Brain pericyte (primary cell): Measurements from ENCODE around the gene CORO2B.

Experiments
- DNase-seq: peaks from one replicate; pipeline ENCODE4 v3.0.0-alpha.2; 2012; ENCODE audit warnings: low read depth, low spot score

The CORO2B gene

GRCh38 chr15:68699124-68699880 lies 120.5 kb downstream of the CORO2B start:
- no peak for DNase-seq

- DNase-seq, result no peak
These were observed 121.2 kb downstream of the CORO2B start for GRCh38 chr15:68699881-68700454.

GRCh38 chr15:68700455-68701123 lies 121.8 kb downstream of the CORO2B start:
- peak; percentile 22 for DNase-seq

GRCh38 chr15:68701886-68702285 lies 123.1 kb downstream of the CORO2B start:
- DNase-seq, result no peak

GRCh38 chr15:68704496-68705021 lies 125.8 kb downstream of the CORO2B start:
- DNase-seq, result no peak

GRCh38 chr15:68706256-68706655 lies 127.5 kb downstream of the CORO2B start:
- DNase-seq, result no peak

GRCh38 chr15:68706931-68707330 lies 128.1 kb downstream of the CORO2B start:
- DNase-seq, result no peak

- DNase-seq, result no peak
These were observed 128.6 kb downstream of the CORO2B start for GRCh38 chr15:68707386-68707785.

- DNase-seq, result no peak
These were observed 131.1 kb downstream of the CORO2B start for GRCh38 chr15:68709876-68710275.

- DNase-seq, result no peak
These were observed 131.7 kb downstream of the CORO2B start for GRCh38 chr15:68710536-68710935.

- no peak for DNase-seq
These were observed 132.6 kb downstream of the CORO2B start for GRCh38 chr15:68711406-68711805.

GRCh38 chr15:68712886-68713285 lies 134.1 kb downstream of the CORO2B start:
- no peak for DNase-seq

GRCh38 chr15:68713874-68714273 lies 135.1 kb downstream of the CORO2B start:
- DNase-seq, result no peak

- DNase-seq, result no peak
These were observed 136.3 kb downstream of the CORO2B start for GRCh38 chr15:68715111-68715510.

GRCh38 chr15:68717951-68718350 lies 139.2 kb downstream of the CORO2B start:
- DNase-seq, result no peak

- DNase-seq, result no peak
These were observed 139.7 kb downstream of the CORO2B start for GRCh38 chr15:68718468-68718867.

- DNase-seq, result no peak
These were observed 140.3 kb downstream of the CORO2B start for GRCh38 chr15:68719051-68719450.

- no peak for DNase-seq
These were observed 140.9 kb downstream of the CORO2B start for GRCh38 chr15:68719672-68720071.

GRCh38 chr15:68721886-68722285 lies 143.1 kb downstream of the CORO2B start:
- DNase-seq, result no peak

- no peak for DNase-seq
These were observed 146.9 kb downstream of the CORO2B start for GRCh38 chr15:68725736-68726135.

- DNase-seq, result no peak
These were observed 147.5 kb downstream of the CORO2B start for GRCh38 chr15:68726246-68726645.

- DNase-seq, result no peak
These were observed 151.1 kb downstream of the CORO2B start for GRCh38 chr15:68729789-68730411.
